Neural progenitor cell (in vitro differentiated cells): ENCODE data around the gene BOK. TPM values are rescaled to one million over a fixed set of nuclear protein-coding genes. Genes with fewer than 3 reads are reported as not detected.

Experiments used
- DNase-seq: peaks from one replicate; pipeline ENCODE4 v3.0.0-alpha.2; 2016; ENCODE audit warnings: low spot score
- H2AFZ ChIP-seq: fragments of 200-600 bp; sonication (generic); replicated peaks from 2 replicates; pipeline ENCODE4 v1.6.1; 2016; ENCODE audit warnings: antibody characterized with exemption
- H3F3A ChIP-seq: fragments of 200-600 bp; sonication (generic); 2 replicates; pipeline ENCODE4 v1.6.1; 2016; ENCODE audit warnings: antibody characterized with exemption, low read depth
- H3K27ac ChIP-seq: fragments of 200-600 bp; sonication (generic); 2 replicates; pipeline ENCODE4 v1.5.1; 2016; ENCODE audit warnings: mild to moderate bottlenecking
- H3K27me3 ChIP-seq: fragments of 200-600 bp; sonication (generic); 2 replicates; pipeline ENCODE4 v1.6.1; 2016; ENCODE audit warnings: mild to moderate bottlenecking, moderate library complexity
- H3K36me3 ChIP-seq: fragments of 200-600 bp; sonication (generic); 2 replicates; pipeline ENCODE4 v1.5.1; 2016
- H3K4me1 ChIP-seq: fragments of 200-600 bp; sonication (generic); 2 replicates; pipeline ENCODE4 v1.6.1; 2016; ENCODE audit warnings: mixed run types
- H3K4me2 ChIP-seq: fragments of 200-600 bp; sonication (generic); 2 replicates; pipeline ENCODE4 v1.6.1; 2016
- H3K4me3 ChIP-seq: fragments of 200-600 bp; sonication (generic); 2 replicates; pipeline ENCODE4 v1.5.1; 2016
- H3K79me2 ChIP-seq: fragments of 200-600 bp; sonication (generic); 2 replicates; pipeline ENCODE4 v1.6.1; 2016; ENCODE audit warnings: low read depth
- H3K9ac ChIP-seq: fragments of 200-600 bp; sonication (generic); 2 replicates; pipeline ENCODE4 v1.6.1; 2016
- H3K9me3 ChIP-seq: fragments of 200-600 bp; sonication (generic); 2 replicates; pipeline ENCODE4 v1.5.1; 2016; ENCODE audit warnings: low read depth
- H4K20me1 ChIP-seq: fragments of 200-600 bp; sonication (generic); 2 replicates; pipeline ENCODE4 v1.6.1; 2016; ENCODE audit warnings: low read depth
- H3K27ac Mint-ChIP-seq: 3 replicates; pipeline ENCODE4 v1.8.0; 2021; ENCODE audit warnings: mixed read lengths
- H3K27me3 Mint-ChIP-seq: 2 replicates; pipeline ENCODE4 v1.8.0; 2022; ENCODE audit warnings: low read depth, mild to moderate bottlenecking, inconsistent platforms, moderate library complexity, mixed read lengths; ENCODE audit not compliant: insufficient read depth
- H3K36me3 Mint-ChIP-seq: 3 replicates; pipeline ENCODE4 v1.8.0; 2021; ENCODE audit warnings: mixed read lengths
- H3K4me1 Mint-ChIP-seq: 3 replicates; pipeline ENCODE4 v1.8.0; 2021; ENCODE audit warnings: mixed read lengths
- H3K4me3 Mint-ChIP-seq: 3 replicates; pipeline ENCODE4 v1.8.0; 2021; ENCODE audit warnings: mild to moderate bottlenecking, moderate library complexity, mixed read lengths
- H3K9me3 Mint-ChIP-seq: 3 replicates; pipeline ENCODE4 v1.8.0; 2020; ENCODE audit warnings: mixed read lengths
- EZH2 ChIP-seq: fragments of 200-600 bp; sonication (generic); IDR thresholded peaks from 2 replicates; pipeline ENCODE4 v1.6.1; 2017; ENCODE audit warnings: antibody characterized with exemption, mild to moderate bottlenecking, moderate library complexity
- EZH2phosphoT487 ChIP-seq: fragments of 200-600 bp; sonication (generic); IDR thresholded peaks from 2 replicates; pipeline ENCODE4 v1.6.1; 2017; ENCODE audit warnings: antibody characterized with exemption
- total RNA-seq: library from RNA; depleted of rRNA; stranded (reverse); fragments of >200 nt; gene quantifications from 2 replicates; pipeline ENCODE4 v1.2.3, GENCODE V29; 2015; ENCODE audit warnings: low replicate concordance
- TF ChIP-seq, protein P1 (sequence below): fragments of 200-600 bp; sonication (generic); IDR thresholded peaks from 2 replicates; pipeline ENCODE4 v1.5.1; 2017; ENCODE audit warnings: antibody characterized with exemption, mild to moderate bottlenecking

The BOK gene
- total RNA-seq, 1 donor from 2014 or later = 2.0 TPM

DNA sequence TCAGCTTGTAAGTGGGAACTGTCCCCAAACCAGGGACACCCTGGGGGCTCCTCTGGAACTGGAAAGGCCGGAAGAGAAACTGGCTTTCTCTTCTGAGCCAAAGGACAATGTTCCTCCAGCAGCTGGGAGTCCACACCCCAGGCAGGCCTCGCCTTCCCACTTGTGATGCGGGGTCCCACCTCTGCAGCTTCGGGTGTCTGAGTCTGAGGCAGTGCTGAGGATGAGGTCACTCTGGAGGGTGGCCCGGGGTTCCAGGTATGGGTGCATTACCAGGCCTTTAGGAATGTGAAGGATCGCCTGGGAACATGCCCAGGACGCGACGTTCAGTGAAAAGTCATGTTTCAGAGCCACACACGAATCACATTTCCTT, 18.2 kb upstream of the BOK start:
- Histone ChIP-seq H3K36me3 (no peaks in the 10 kb centered on the region), H3K79me2 (no peaks in the 10 kb centered on the region), H3K27me3 (peaks cover 68% of the 10 kb centered on the region), H2AFZ (no peak overlapping the region), H4K20me1 (no peaks in the 10 kb centered on the region), H3K27ac (no peak overlapping the region), H3K4me1 (peaks cover 13% of the 10 kb centered on the region), H3K4me2 (peak overlapping the region; percentile 87), H3F3A (no peaks in the 10 kb centered on the region), H3K9ac (no peak overlapping the region), H3K4me3 (no peak overlapping the region), H3K9me3 (no peaks in the 10 kb centered on the region)
- peaks cover 24% of the 10 kb centered on the region for H3K4me1 Mint-ChIP-seq
- H3K27ac Mint-ChIP-seq = no peak overlapping the region
- TF ChIP-seq, protein P1, sequence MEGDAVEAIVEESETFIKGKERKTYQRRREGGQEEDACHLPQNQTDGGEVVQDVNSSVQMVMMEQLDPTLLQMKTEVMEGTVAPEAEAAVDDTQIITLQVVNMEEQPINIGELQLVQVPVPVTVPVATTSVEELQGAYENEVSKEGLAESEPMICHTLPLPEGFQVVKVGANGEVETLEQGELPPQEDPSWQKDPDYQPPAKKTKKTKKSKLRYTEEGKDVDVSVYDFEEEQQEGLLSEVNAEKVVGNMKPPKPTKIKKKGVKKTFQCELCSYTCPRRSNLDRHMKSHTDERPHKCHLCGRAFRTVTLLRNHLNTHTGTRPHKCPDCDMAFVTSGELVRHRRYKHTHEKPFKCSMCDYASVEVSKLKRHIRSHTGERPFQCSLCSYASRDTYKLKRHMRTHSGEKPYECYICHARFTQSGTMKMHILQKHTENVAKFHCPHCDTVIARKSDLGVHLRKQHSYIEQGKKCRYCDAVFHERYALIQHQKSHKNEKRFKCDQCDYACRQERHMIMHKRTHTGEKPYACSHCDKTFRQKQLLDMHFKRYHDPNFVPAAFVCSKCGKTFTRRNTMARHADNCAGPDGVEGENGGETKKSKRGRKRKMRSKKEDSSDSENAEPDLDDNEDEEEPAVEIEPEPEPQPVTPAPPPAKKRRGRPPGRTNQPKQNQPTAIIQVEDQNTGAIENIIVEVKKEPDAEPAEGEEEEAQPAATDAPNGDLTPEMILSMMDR = no peak
- TF ChIP-seq EZH2phosphoT487 = no peak
- TF ChIP-seq EZH2 = no peak
- peak overlapping the region; percentile 65 for H3K4me3 Mint-ChIP-seq
- peaks cover 21% of the 10 kb centered on the region for H3K27me3 Mint-ChIP-seq
- no peak for DNase-seq
- peaks cover 2% of the 10 kb centered on the region for H3K9me3 Mint-ChIP-seq
- no peaks in the 10 kb centered on the region for H3K36me3 Mint-ChIP-seq

DNA sequence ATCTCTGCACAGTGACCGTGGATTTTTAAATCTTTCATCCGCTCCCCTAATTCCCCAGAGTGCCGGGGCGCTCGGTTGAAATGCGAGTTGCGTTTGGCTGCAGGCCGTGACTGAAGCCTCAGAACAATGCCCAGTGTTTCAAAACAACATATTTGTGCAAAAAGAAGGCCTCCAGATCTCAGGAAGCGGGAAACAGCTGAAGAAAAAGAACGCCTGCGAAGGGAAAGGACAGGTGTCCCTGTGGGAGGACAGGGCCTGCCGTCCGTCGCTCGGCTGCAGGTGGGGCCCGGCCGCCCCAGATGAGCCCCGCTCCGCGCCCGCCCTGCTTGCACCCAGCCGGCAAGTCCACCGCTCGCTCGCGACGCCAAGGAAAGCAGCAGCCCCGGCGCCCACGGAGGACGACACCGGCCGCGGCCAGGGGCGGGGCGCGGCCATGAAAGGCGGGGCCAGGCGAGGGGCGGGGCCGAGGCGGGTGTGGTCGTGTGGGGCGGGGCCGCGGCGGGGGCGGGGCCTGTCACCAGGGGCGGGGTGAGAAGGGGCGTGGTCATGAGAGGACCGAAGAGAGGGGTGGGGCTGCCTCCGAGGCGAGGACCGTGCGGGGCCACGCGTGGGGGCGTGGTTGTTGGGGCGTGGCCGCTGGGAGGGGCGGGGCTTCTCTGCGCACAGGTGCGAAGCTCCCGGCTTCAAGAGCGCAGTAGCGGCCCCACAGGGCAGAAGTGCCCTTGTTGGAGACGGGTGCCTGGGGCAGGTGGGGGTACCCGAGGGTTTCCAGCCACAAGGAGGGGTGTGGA, 17.6 kb upstream of the BOK start:
- DNase-seq = peak; percentile 71
- no peak overlapping the region for H3K27ac Mint-ChIP-seq

DNA sequence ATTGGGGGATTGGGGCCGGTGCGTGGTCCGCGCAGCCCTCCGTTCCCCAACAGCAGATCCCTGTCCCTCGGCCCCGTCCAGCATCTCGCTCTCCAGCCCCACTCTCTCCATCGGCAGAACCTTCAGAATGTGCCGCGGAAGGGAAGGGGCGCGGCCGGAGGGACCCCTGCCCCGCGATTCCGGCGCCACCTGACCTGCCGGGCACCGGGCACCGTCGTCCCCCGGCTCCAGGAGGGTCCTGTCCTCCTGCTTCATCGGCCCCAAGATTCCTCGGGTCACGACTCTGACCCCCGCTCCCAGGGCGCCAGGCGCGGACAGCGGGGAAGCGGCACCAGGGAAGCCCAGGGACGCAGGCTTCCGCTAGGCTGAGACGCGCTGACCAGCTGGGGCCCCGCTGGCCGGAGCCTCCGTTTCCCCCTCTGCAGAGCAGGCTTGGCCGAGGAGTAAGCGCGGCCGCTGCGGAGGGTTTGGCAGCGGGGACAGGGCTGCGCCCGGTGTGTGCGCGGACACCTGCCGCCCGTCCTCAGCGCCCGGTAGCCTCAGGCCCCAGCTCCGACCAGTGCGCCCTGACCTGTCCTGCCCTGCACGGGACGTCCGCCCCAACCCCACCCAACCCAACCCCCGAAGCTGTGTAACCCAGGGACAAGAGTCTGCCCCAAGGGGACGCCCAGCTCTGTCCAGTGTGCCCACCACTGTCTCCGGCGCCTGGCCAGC, 16.8 kb upstream of the BOK start:
- Mint-ChIP-seq H3K4me3 (no peak overlapping the region), H3K9me3 (peaks cover 2% of the 10 kb centered on the region), H3K36me3 (no peaks in the 10 kb centered on the region), H3K27ac (no peak overlapping the region), H3K4me1 (peaks cover 14% of the 10 kb centered on the region), H3K27me3 (peaks cover 19% of the 10 kb centered on the region)
- Histone ChIP-seq H3K27ac (no peak overlapping the region), H3K9me3 (no peaks in the 10 kb centered on the region), H3K4me3 (peak overlapping the region; percentile 47), H3K27me3 (peaks cover 74% of the 10 kb centered on the region), H3K9ac (no peak overlapping the region), H3K4me2 (peak overlapping the region; percentile 87), H3K79me2 (no peaks in the 10 kb centered on the region), H3K36me3 (no peaks in the 10 kb centered on the region), H3K4me1 (peaks cover 9% of the 10 kb centered on the region), H4K20me1 (no peaks in the 10 kb centered on the region), H3F3A (no peaks in the 10 kb centered on the region), H2AFZ (peak overlapping the region; percentile 93)
- DNase-seq = peak; percentile 38
- TF ChIP-seq EZH2phosphoT487 = peak; percentile 66
- TF ChIP-seq, protein P1 = no peak
- peak; percentile 91 for TF ChIP-seq EZH2

More for the DNA sequence above, 17.6 kb upstream of the BOK start:
- Histone ChIP-seq H3K27me3 (peaks cover 68% of the 10 kb centered on the region), H3K4me2 (peak overlapping the region; percentile 87), H2AFZ (peak overlapping the region; percentile 93), H4K20me1 (no peaks in the 10 kb centered on the region), H3K4me3 (peak overlapping the region; percentile 47), H3F3A (no peaks in the 10 kb centered on the region), H3K9ac (no peak overlapping the region), H3K9me3 (no peaks in the 10 kb centered on the region), H3K27ac (no peak overlapping the region), H3K36me3 (no peaks in the 10 kb centered on the region), H3K79me2 (no peaks in the 10 kb centered on the region), H3K4me1 (peaks cover 11% of the 10 kb centered on the region)
- TF ChIP-seq, protein P1 = no peak
- no peak for TF ChIP-seq EZH2
- no peak for TF ChIP-seq EZH2phosphoT487
- H3K4me1 Mint-ChIP-seq = peaks cover 19% of the 10 kb centered on the region
- H3K9me3 Mint-ChIP-seq = peaks cover 2% of the 10 kb centered on the region
- peaks cover 21% of the 10 kb centered on the region for H3K27me3 Mint-ChIP-seq
- H3K36me3 Mint-ChIP-seq = no peaks in the 10 kb centered on the region
- H3K4me3 Mint-ChIP-seq = peak overlapping the region; percentile 65
